ENCODE data around the gene CPED1.

DNA sequence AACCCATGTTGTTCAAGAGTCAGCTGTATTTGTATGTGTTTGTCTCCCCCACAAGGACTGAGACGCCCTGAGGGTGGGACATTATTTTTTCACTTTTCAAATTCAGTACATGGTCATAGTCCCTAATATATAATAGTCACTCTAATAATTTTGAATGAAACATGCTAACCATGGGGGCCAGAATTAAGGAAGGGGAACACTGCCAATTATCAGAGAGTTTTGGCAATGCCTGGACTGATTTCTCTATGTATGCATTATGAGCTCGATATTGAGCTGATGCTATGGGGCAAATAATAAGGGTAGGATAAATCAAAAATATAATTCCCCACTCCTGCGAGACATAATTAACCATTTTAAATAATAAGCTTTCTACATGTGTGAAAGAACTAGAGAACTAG, 87.4 kb downstream of the CPED1 start:
- TF ChIP-seq, protein P1, sequence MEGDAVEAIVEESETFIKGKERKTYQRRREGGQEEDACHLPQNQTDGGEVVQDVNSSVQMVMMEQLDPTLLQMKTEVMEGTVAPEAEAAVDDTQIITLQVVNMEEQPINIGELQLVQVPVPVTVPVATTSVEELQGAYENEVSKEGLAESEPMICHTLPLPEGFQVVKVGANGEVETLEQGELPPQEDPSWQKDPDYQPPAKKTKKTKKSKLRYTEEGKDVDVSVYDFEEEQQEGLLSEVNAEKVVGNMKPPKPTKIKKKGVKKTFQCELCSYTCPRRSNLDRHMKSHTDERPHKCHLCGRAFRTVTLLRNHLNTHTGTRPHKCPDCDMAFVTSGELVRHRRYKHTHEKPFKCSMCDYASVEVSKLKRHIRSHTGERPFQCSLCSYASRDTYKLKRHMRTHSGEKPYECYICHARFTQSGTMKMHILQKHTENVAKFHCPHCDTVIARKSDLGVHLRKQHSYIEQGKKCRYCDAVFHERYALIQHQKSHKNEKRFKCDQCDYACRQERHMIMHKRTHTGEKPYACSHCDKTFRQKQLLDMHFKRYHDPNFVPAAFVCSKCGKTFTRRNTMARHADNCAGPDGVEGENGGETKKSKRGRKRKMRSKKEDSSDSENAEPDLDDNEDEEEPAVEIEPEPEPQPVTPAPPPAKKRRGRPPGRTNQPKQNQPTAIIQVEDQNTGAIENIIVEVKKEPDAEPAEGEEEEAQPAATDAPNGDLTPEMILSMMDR (IDR thresholded peaks at IDR 0.05), result no peak
- TF ChIP-seq POLR2A (IDR thresholded peaks at IDR 0.05), result no peak

Data from body of pancreas (tissue), 4 donors.